ENCODE results near the gene PGBD5.

The PGBD5 gene

DNA sequence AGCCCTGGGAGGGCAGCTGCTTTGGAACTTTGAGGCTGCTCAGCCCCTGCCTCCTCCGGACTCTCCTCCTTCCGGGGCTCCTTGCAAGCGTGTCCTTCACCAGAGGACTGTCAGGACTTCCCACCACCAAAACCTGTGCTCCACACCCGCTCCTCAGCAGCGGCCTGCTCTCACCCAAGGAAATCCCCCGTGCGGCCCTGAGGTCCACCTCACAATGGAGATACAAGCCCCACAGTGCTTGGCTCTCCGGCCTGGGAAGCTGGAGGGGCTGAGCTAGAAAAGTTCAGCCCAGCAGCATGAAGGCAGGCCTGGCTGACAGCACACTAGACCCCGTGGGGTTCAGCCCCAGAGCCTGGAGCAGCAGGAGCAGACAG, 33.6 kb downstream of the PGBD5 start:
- Histone ChIP-seq H3K4me3 (ENCODE audit: low read length) (no peak overlapping the region), H3K36me3 (ENCODE audit: control insufficient read depth, insufficient read depth, low read length) (no peaks in the 10 kb centered on the region), H3K9ac (ENCODE audit: low read length) (no peak overlapping the region), H3K9me3 (ENCODE audit: control insufficient read depth, low read length) (no peaks in the 10 kb centered on the region), H3K27me3 (ENCODE audit: control insufficient read depth, insufficient read depth, low read length) (no peaks in the 10 kb centered on the region), H3K4me1 (ENCODE audit: control insufficient read depth, insufficient read depth, low read length) (no peaks in the 10 kb centered on the region)

DNA sequence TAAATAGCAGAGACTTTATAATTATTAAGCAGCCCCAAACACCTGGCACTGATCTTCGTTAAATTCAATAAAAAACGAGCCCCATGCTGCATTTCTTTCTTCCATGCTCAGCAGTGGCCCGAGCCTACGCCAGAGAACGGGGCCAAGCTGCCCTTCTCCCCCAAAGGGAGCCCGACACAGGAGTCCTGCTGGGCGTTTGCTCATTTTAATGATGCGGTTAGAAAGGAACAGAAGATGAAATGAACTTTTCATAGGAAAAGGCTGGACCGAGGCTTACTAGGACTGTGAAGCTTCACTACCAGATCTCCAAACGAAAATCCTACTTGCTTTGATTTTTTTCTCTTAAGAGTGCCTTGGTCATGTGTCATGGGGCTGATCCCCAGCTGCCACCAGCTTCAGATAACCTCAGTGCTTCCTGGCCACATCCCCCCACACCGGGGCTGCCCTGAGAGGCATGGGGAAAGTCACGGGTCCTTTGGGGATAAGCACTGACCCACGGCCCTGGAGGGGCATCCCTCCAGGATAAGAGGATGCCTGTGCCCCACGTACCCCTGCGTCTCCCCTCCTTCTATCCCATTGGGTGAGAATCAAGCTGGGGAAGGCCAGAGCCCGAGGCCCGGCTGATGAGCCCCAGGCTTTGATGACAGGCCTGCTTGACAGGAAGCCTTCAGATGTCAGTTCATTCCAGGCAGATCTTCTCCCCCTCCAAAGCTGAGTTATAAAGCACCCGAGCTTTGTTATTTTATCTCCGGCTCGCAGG, 34.2 kb downstream of the PGBD5 start:
- Histone ChIP-seq H3K4me3 (ENCODE audit: low read length) (no peak overlapping the region), H3K9ac (ENCODE audit: low read length) (no peak overlapping the region), H3K4me1 (ENCODE audit: control insufficient read depth, insufficient read depth, low read length) (no peaks in the 10 kb centered on the region)

DNA sequence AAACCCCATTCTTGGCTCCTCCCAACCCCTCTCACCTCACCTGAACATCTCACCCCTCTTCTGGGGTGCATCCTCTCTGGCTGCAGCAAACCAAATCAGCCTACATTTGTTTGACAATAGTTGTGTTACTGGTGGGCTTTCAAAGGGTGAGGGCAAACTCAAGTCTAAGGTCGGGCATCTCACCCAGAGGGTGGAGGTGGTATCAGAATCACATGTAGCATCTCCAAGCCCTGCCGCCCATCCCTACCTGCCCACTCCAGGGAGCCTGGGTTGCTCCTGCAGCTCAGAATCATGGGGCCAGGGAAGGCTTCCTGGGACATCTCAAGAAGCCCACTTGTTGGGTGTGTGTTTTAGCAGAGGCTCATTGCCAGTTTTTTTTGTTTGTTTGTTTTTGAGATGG, 35.8 kb downstream of the PGBD5 start:
- no peak overlapping the region for H3K9ac ChIP-seq (ENCODE audit: low read length)
- no peak overlapping the region for H3K4me3 ChIP-seq (ENCODE audit: low read length)
- H3K4me1 ChIP-seq (ENCODE audit: control insufficient read depth, insufficient read depth, low read length), result no peaks in the 10 kb centered on the region
- no peaks in the 10 kb centered on the region for H3K9me3 ChIP-seq (ENCODE audit: control insufficient read depth, low read length)
- H3K27me3 ChIP-seq (ENCODE audit: control insufficient read depth, insufficient read depth, low read length), result no peaks in the 10 kb centered on the region
- H3K36me3 ChIP-seq (ENCODE audit: control insufficient read depth, insufficient read depth, low read length), result no peaks in the 10 kb centered on the region

More for the DNA sequence above, 34.2 kb downstream of the PGBD5 start:
- no peaks in the 10 kb centered on the region for H3K36me3 ChIP-seq (ENCODE audit: control insufficient read depth, insufficient read depth, low read length)
- H3K9me3 ChIP-seq (ENCODE audit: control insufficient read depth, low read length), result no peaks in the 10 kb centered on the region
- H3K27me3 ChIP-seq (ENCODE audit: control insufficient read depth, insufficient read depth, low read length), result no peaks in the 10 kb centered on the region

DNA sequence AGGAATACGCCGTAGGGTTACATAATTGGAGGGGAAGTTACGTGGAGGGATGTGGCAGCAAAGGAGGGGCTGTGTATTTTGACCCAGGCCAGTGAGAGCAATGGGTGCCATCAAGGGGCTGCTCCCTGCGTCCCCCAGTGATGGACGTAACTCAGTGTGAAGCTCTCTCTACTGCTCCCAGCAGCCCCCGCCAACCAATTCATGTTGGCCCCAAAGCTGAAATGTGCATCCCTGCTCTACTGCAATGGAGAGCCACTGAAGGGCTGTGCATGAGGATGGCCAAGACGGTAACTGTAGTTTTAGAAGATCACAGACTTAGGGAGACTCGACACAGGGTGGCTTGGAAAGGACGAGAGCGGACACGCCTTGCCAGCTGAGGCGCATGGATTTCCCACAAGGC, 38.3 kb downstream of the PGBD5 start:
- Histone ChIP-seq H3K4me1 (ENCODE audit: control insufficient read depth, insufficient read depth, low read length) (no peaks in the 10 kb centered on the region), H3K36me3 (ENCODE audit: control insufficient read depth, insufficient read depth, low read length) (no peaks in the 10 kb centered on the region), H3K9ac (ENCODE audit: low read length) (no peak overlapping the region), H3K4me3 (ENCODE audit: low read length) (no peak overlapping the region), H3K9me3 (ENCODE audit: control insufficient read depth, low read length) (no peaks in the 10 kb centered on the region), H3K27me3 (ENCODE audit: control insufficient read depth, insufficient read depth, low read length) (no peaks in the 10 kb centered on the region)

DNA sequence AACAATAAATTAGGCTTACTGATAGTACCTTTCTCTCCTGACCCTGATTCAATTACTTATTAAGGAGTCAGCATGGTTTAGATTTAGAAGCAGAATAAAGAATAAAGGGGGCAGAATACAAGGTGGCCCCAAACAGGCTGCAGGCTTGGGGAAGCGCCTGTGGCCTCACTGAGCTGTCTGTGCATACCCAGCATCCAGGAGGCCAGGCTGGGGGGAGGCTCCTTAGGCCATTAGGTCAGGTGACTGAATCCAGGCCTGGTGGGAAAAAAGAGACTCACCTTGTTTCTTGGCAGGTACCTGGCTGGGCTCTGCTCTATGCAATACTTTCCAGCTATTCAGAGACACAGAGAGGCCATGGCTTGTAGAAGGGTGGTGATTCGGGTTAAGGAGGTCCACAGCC, 38.8 kb downstream of the PGBD5 start:
- H3K9ac ChIP-seq (ENCODE audit: low read length), result no peak overlapping the region
- no peaks in the 10 kb centered on the region for H3K4me1 ChIP-seq (ENCODE audit: control insufficient read depth, insufficient read depth, low read length)
- no peaks in the 10 kb centered on the region for H3K9me3 ChIP-seq (ENCODE audit: control insufficient read depth, low read length)
- H3K4me3 ChIP-seq (ENCODE audit: low read length), result no peak overlapping the region
- H3K36me3 ChIP-seq (ENCODE audit: control insufficient read depth, insufficient read depth, low read length), result no peaks in the 10 kb centered on the region
- H3K27me3 ChIP-seq (ENCODE audit: control insufficient read depth, insufficient read depth, low read length), result no peaks in the 10 kb centered on the region

DNA sequence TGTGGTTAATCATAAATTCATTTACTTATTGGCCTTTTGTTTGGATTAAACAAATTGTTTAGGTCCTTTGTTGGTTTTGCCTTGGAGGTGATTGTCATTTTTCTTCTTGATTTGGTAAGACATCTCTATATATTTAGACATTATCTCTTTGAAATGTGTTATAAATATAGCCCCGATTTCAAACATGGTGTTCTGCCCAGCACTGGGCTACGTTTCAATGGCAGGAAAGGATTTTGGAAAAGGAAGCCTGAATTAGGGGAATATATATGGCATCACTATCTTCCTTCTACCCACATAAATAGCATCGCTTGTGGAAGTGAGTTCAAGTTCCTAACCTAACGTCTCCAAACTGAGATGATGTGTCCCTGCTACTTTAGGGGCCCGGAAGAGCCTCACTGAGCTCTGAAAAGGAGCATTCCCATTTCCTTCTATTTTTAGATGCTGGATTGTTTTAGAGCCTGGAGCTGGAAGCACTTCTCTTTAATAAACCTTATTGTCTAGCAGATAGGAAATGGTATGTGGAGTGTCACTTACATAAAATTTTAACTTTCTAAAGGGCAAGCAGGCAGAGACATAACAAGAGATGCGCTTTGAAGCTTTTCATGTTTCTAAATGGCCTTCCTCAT, 39.4 kb downstream of the PGBD5 start:
- Histone ChIP-seq H3K9ac (ENCODE audit: low read length) (no peak overlapping the region), H3K4me1 (ENCODE audit: control insufficient read depth, insufficient read depth, low read length) (no peaks in the 10 kb centered on the region), H3K4me3 (ENCODE audit: low read length) (no peak overlapping the region), H3K9me3 (ENCODE audit: control insufficient read depth, low read length) (no peaks in the 10 kb centered on the region), H3K36me3 (ENCODE audit: control insufficient read depth, insufficient read depth, low read length) (no peaks in the 10 kb centered on the region), H3K27me3 (ENCODE audit: control insufficient read depth, insufficient read depth, low read length) (no peaks in the 10 kb centered on the region)

DNA sequence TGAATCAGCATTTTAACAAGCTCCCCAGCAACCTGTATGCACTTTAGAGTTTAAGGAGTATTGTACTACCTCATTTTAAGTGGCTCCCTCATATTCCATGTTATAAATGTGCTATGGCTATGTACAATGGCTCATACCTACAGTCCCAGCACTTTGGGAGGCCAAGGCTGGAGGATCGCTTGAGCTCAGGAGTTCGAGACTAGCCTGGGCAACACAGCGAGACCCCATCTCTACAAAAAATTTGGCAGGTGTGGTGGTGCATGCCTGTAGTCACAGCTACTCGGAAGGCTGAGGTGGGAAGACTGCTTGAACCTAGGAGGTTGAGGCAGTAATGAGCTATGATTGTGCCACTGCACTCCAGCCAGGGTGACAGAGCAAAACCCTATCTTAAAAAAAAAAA, 40.2 kb downstream of the PGBD5 start:
- Histone ChIP-seq H3K4me1 (ENCODE audit: control insufficient read depth, insufficient read depth, low read length) (peaks cover 6% of the 10 kb centered on the region), H3K4me3 (ENCODE audit: low read length) (no peak overlapping the region), H3K36me3 (ENCODE audit: control insufficient read depth, insufficient read depth, low read length) (no peaks in the 10 kb centered on the region), H3K27me3 (ENCODE audit: control insufficient read depth, insufficient read depth, low read length) (no peaks in the 10 kb centered on the region), H3K9me3 (ENCODE audit: control insufficient read depth, low read length) (no peaks in the 10 kb centered on the region), H3K9ac (ENCODE audit: low read length) (no peak overlapping the region)

DNA sequence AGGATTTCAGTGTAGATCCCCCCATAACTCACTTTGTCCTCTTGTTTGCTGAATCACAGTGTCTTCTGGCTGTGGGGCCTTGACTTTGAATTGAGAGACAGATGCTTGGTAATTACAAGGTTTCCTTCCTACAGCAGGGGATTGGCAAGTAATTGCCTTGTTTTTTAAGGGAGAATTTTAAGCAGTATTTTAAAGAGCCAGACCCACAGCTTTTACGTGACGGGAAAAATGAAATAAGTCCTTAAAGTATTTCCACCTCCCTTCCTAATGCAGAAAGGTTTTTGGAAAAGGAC, 41.0 kb downstream of the PGBD5 start:
- Histone ChIP-seq H3K27me3 (ENCODE audit: control insufficient read depth, insufficient read depth, low read length) (no peaks in the 10 kb centered on the region), H3K4me1 (ENCODE audit: control insufficient read depth, insufficient read depth, low read length) (peaks cover 6% of the 10 kb centered on the region), H3K9me3 (ENCODE audit: control insufficient read depth, low read length) (no peaks in the 10 kb centered on the region), H3K9ac (ENCODE audit: low read length) (no peak overlapping the region), H3K4me3 (ENCODE audit: low read length) (no peak overlapping the region), H3K36me3 (ENCODE audit: control insufficient read depth, insufficient read depth, low read length) (no peaks in the 10 kb centered on the region)

DNA sequence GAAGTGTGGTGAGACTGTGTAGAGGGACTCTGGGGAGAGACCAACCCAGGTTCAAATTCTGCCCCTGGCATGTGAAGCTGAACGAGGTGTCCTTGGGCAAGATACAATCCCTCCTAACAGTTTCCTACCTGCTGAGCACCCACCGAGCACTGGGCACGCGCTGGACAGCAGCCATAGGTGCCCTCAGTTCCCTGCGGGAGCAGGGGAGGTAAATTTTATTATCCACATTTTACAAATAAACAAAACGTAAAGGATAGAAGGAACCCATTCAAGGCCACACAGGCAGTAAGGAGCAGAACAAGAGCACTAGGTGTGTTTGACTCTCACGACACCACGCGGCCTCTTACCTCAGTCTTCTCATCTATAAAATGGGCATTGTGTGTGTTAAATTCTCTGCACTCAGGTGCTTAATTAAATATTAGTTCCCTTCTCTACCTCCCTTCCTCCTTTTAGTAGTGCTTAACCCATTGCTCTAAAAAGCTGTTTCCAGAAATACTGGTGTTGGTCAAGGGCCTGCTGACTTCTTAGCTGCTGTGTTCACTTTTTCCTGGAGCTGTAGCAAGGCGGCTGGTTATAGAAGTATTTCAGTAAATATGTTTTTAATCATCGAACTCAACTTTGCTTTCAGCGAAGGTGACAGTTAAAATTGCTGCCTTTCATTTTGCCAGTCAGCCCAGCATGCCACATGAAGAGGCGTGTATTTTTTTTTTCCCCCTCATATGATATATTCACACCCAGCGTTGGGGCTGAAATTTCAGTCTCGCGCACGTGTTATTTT, 41.6 kb downstream of the PGBD5 start:
- H3K36me3 ChIP-seq (ENCODE audit: control insufficient read depth, insufficient read depth, low read length), result no peaks in the 10 kb centered on the region
- H3K27me3 ChIP-seq (ENCODE audit: control insufficient read depth, insufficient read depth, low read length), result no peaks in the 10 kb centered on the region
- H3K9ac ChIP-seq (ENCODE audit: low read length), result no peak overlapping the region
- H3K4me3 ChIP-seq (ENCODE audit: low read length), result no peak overlapping the region
- no peaks in the 10 kb centered on the region for H3K9me3 ChIP-seq (ENCODE audit: control insufficient read depth, low read length)
- peaks cover 6% of the 10 kb centered on the region for H3K4me1 ChIP-seq (ENCODE audit: control insufficient read depth, insufficient read depth, low read length)

DNA sequence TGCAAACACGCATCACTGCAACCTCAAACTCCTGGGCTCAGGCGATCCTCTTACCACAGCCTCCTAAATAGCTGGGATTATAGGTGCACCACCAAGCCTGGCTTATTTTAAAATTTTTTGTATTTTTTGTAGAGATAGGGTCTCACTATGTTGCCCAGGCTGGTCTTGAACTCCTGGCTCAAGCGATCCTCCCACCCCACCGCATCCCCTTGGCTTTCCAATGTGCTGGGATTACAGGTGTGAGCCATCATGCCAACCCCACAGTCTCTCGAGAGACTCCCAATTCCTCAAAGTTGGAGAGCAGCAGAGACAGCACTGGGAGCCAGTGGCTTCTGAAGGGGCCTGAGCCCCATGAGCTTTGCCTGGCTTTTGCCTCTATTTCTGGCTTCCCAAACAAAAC, 42.7 kb downstream of the PGBD5 start:
- Histone ChIP-seq H3K36me3 (ENCODE audit: control insufficient read depth, insufficient read depth, low read length) (no peaks in the 10 kb centered on the region), H3K4me1 (ENCODE audit: control insufficient read depth, insufficient read depth, low read length) (peaks cover 6% of the 10 kb centered on the region), H3K27me3 (ENCODE audit: control insufficient read depth, insufficient read depth, low read length) (no peaks in the 10 kb centered on the region), H3K4me3 (ENCODE audit: low read length) (no peak overlapping the region), H3K9me3 (ENCODE audit: control insufficient read depth, low read length) (no peaks in the 10 kb centered on the region), H3K9ac (ENCODE audit: low read length) (no peak overlapping the region)

DNA sequence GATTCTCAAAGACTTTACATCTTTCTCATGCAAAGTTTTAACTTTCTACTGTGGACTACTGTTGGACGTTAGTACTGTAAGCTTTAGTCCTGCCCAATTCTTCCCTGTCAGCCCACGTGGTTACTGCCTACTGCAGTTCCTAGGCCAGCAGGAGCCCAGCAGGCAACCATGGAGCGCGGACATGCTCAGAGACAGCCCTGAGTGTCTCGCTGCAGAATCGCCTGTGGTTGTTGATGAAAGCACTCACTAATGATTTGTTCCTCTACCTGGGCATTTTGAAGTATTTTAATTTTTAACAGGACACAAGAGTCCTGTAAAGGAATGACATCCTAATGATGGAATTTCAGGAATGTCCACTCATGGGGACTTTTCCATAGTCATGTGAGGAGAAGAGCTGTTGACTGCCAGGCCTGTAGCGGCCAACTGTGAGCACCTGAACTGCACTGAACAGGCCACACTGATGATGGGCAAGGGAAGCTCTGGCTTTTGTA, 44.1 kb downstream of the PGBD5 start:
- H3K36me3 ChIP-seq (ENCODE audit: control insufficient read depth, insufficient read depth, low read length), result no peaks in the 10 kb centered on the region
- H3K9ac ChIP-seq (ENCODE audit: low read length), result no peak overlapping the region
- H3K9me3 ChIP-seq (ENCODE audit: control insufficient read depth, low read length), result no peaks in the 10 kb centered on the region
- no peaks in the 10 kb centered on the region for H3K27me3 ChIP-seq (ENCODE audit: control insufficient read depth, insufficient read depth, low read length)
- peaks cover 6% of the 10 kb centered on the region for H3K4me1 ChIP-seq (ENCODE audit: control insufficient read depth, insufficient read depth, low read length)
- H3K4me3 ChIP-seq (ENCODE audit: low read length), result no peak overlapping the region

DNA sequence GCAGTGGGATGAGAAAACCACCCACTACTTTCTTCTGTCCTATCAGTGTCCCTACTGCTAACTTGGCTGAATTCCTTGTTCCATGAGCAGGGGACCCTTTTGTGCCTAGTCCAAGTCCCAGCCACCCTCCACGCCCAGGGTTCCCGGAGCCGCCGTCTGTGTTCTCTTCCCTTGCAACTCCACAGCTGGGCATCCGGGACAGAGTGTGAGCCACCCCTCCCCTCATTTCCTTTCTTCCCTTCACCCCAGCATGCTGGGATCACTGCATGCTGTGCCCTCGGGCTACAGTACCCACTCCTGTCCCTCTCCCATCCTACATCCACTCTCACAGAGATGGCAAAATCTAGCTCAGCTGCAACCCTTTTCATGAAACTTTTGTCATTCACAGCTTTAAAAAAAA, 44.5 kb downstream of the PGBD5 start:
- peaks cover 6% of the 10 kb centered on the region for H3K4me1 ChIP-seq (ENCODE audit: control insufficient read depth, insufficient read depth, low read length)
- no peaks in the 10 kb centered on the region for H3K27me3 ChIP-seq (ENCODE audit: control insufficient read depth, insufficient read depth, low read length)
- H3K9ac ChIP-seq (ENCODE audit: low read length), result no peak overlapping the region
- H3K36me3 ChIP-seq (ENCODE audit: control insufficient read depth, insufficient read depth, low read length), result no peaks in the 10 kb centered on the region
- no peaks in the 10 kb centered on the region for H3K9me3 ChIP-seq (ENCODE audit: control insufficient read depth, low read length)
- no peak overlapping the region for H3K4me3 ChIP-seq (ENCODE audit: low read length)

Measured in mucosa of stomach (tissue), 1 donor.